Neuronal stem cell (in vitro differentiated cells): ENCODE results near the gene RPS6KA5.

Experiments
- DNase-seq: peaks from one replicate; pipeline ENCODE4 v3.0.0-alpha.2; 2013; ENCODE audit warnings: low spot score
- H2AFZ ChIP-seq: one replicate; pipeline ENCODE4 v1.6.1; 2013; ENCODE audit warnings: mild to moderate bottlenecking, low read length, inconsistent platforms
- H2AK5ac ChIP-seq: 2 replicates; pipeline ENCODE4 v1.6.1; 2013; ENCODE audit warnings: low read depth, mild to moderate bottlenecking, inconsistent platforms, low read length, moderate library complexity, mixed read lengths
- H2BK120ac ChIP-seq: 2 replicates; pipeline ENCODE4 v1.6.1; 2013; ENCODE audit warnings: low read depth, mild to moderate bottlenecking, inconsistent platforms, low read length, moderate library complexity, mixed read lengths
- H2BK12ac ChIP-seq: one replicate; pipeline ENCODE4 v1.6.1; 2013; ENCODE audit warnings: low read length, inconsistent platforms
- H2BK15ac ChIP-seq: 2 replicates; pipeline ENCODE4 v1.6.1; 2013; ENCODE audit warnings: mild to moderate bottlenecking, low read length, inconsistent platforms, mixed read lengths
- H2BK5ac ChIP-seq: one replicate; pipeline ENCODE4 v1.6.1; 2013; ENCODE audit warnings: inconsistent platforms, mild to moderate bottlenecking, low read length, moderate library complexity
- H3K14ac ChIP-seq: one replicate; pipeline ENCODE4 v1.6.1; 2013; ENCODE audit warnings: low read length, inconsistent platforms
- H3K18ac ChIP-seq: 2 replicates; pipeline ENCODE4 v1.6.1; 2013; ENCODE audit warnings: low read length, inconsistent platforms
- H3K23ac ChIP-seq: 2 replicates; pipeline ENCODE4 v1.6.1; 2013; ENCODE audit warnings: low read depth, mild to moderate bottlenecking, mixed read lengths, low read length, inconsistent platforms; ENCODE audit not compliant: poor library complexity
- H3K27ac ChIP-seq: replicated peaks from 3 replicates; pipeline ENCODE4 v1.5.1; 2013; ENCODE audit warnings: low read length, inconsistent platforms
- H3K27me3 ChIP-seq, 3 experiments: 2 replicates each; pipeline ENCODE4 v1.6.1; 2013; ENCODE audit warnings: low read length in 3 of 3, mild to moderate bottlenecking in 2 of 3, inconsistent platforms in 1 of 3, low read depth in 1 of 3, mixed read lengths in 1 of 3, moderate library complexity in 1 of 3; ENCODE audit not compliant: control insufficient read depth in 3 of 3, insufficient read depth in 3 of 3
- H3K36me3 ChIP-seq, 2 donors: replicated peaks in 1 of 2; 2 replicates each; pipeline ENCODE4 v1.6.1; 2013; ENCODE audit warnings: low read length in 2 of 2; ENCODE audit not compliant: control insufficient read depth in 2 of 2, insufficient read depth in 2 of 2
- H3K4ac ChIP-seq: 2 replicates; pipeline ENCODE4 v1.6.1; 2013; ENCODE audit warnings: inconsistent platforms, mild to moderate bottlenecking, low read length, moderate library complexity
- H3K4me1 ChIP-seq, 2 donors: 1 replicate in 1 of 2; 2 replicates in 1 of 2; pipeline ENCODE4 v1.6.1; 2013; ENCODE audit warnings: low read length in 2 of 2, low read depth in 1 of 2; ENCODE audit not compliant: control insufficient read depth in 2 of 2, insufficient read depth in 1 of 2
- H3K4me2 ChIP-seq: one replicate; pipeline ENCODE4 v1.6.1; 2013; ENCODE audit warnings: mild to moderate bottlenecking, low read length, inconsistent platforms; ENCODE audit not compliant: insufficient read depth, poor library complexity, severe bottlenecking
- H3K4me3 ChIP-seq, 2 donors: 2 replicates each; pipeline ENCODE4 v1.5.1; 2013; ENCODE audit warnings: low read length in 2 of 2, mild to moderate bottlenecking in 2 of 2, inconsistent platforms in 1 of 2, moderate library complexity in 1 of 2
- H3K79me1 ChIP-seq: one replicate; pipeline ENCODE4 v1.6.1; 2013; ENCODE audit warnings: low read depth, mild to moderate bottlenecking, inconsistent platforms, low read length, moderate library complexity
- H3K9ac ChIP-seq: one replicate; pipeline ENCODE4 v1.6.1; 2013; ENCODE audit warnings: mild to moderate bottlenecking, low read depth, low read length, inconsistent platforms; ENCODE audit not compliant: poor library complexity
- H3K9me3 ChIP-seq, 2 donors: replicated peaks in 1 of 2; 2 replicates each; pipeline versions ENCODE3 to v1.6.1; 2013; ENCODE audit warnings: low read length in 2 of 2, mild to moderate bottlenecking in 2 of 2, inconsistent platforms in 1 of 2, low read depth in 1 of 2, mixed read lengths in 1 of 2, moderate library complexity in 1 of 2; ENCODE audit not compliant: control insufficient read depth in 2 of 2, insufficient read depth in 1 of 2
- H4K8ac ChIP-seq: one replicate; pipeline ENCODE4 v1.6.1; 2013; ENCODE audit warnings: low read depth, mild to moderate bottlenecking, inconsistent platforms, low read length, moderate library complexity
- H4K91ac ChIP-seq: one replicate; pipeline ENCODE4 v1.6.1; 2013; ENCODE audit warnings: low read length, low read depth, mild to moderate bottlenecking, inconsistent platforms; ENCODE audit not compliant: poor library complexity
- WGBS, 2 donors: extraction: QIAGEN DNeasy Blood & Tissue Kit; methylation state at CpG; one replicate each; pipeline ENCODE4 v1.1.7; 2013; ENCODE audit warnings: missing lambda C conversion rate in 2 of 2, mixed read lengths in 1 of 2; ENCODE audit not compliant: insufficient read length in 2 of 2, insufficient replicate concordance in 1 of 2; ENCODE audit errors: extremely low coverage in 2 of 2; 5-methylcytosine and 5-hydroxymethylcytosine counted together

Gene RPS6KA5

GRCh38 chr14:91004987-91005386, 55.5 kb downstream of the RPS6KA5 start:
- Histone ChIP-seq H4K8ac (no peak overlapping the region), H3K27ac (no peak overlapping the region), H2AFZ (no peak overlapping the region), H3K9ac (no peak overlapping the region), H3K36me3 (no peaks in the 10 kb centered on the region), H3K9me3 (no peaks in the 10 kb centered on the region), H3K23ac (no peak overlapping the region), H2AK5ac (no peak overlapping the region), H3K79me1 (no peaks in the 10 kb centered on the region), H2BK12ac (no peak overlapping the region), H3K4ac (no peak overlapping the region), H3K4me3 (no peak overlapping the region), H3K14ac (no peak overlapping the region), H2BK120ac (no peak overlapping the region), H3K27me3 (no peaks in the 10 kb centered on the region), H3K4me2 (no peak overlapping the region), H2BK15ac (no peak overlapping the region), H3K4me1 (no peaks in the 10 kb centered on the region), H4K91ac (no peak overlapping the region), H2BK5ac (no peak overlapping the region), H3K18ac (no peak overlapping the region)
- DNase-seq, result no peak

- no peak overlapping the region for H3K4me2 ChIP-seq
- no peak for DNase-seq
- H3K18ac ChIP-seq, result no peak overlapping the region
- H4K91ac ChIP-seq, result no peak overlapping the region
- H2BK5ac ChIP-seq, result no peak overlapping the region
- no peak overlapping the region for H4K8ac ChIP-seq
- peak overlapping the region; percentile 76 for H2AFZ ChIP-seq
- H3K9ac ChIP-seq, result no peak overlapping the region
- H2BK120ac ChIP-seq, result no peak overlapping the region
- no peak overlapping the region for H2BK12ac ChIP-seq
- no peak overlapping the region for H3K23ac ChIP-seq
- no peak overlapping the region for H3K27ac ChIP-seq
- no peak overlapping the region for H3K4ac ChIP-seq
- no peak overlapping the region for H2AK5ac ChIP-seq
- H3K4me3 ChIP-seq, result no peak overlapping the region
- H3K9me3 ChIP-seq, result no peaks in the 10 kb centered on the region
- no peak overlapping the region for H3K14ac ChIP-seq
- H3K79me1 ChIP-seq, result no peaks in the 10 kb centered on the region
- H3K4me1 ChIP-seq, result peaks cover 7 to 9% of the 10 kb centered on the region in 2 donors
- WGBS, 2 donors, result no CpG with 5 or more reads among the region's 4 CpGs
- no peak overlapping the region for H2BK15ac ChIP-seq
- no peaks in the 10 kb centered on the region for H3K27me3 ChIP-seq
- H3K36me3 ChIP-seq, result no peaks in the 10 kb centered on the region
These were observed 61.1 kb downstream of the RPS6KA5 start for GRCh38 chr14:90999299-90999698.

GRCh38 chr14:90996967-90997366, 63.5 kb downstream of the RPS6KA5 start:
- no peak overlapping the region for H4K8ac ChIP-seq
- H2BK5ac ChIP-seq, result no peak overlapping the region
- no peak overlapping the region for H3K4me3 ChIP-seq
- no peaks in the 10 kb centered on the region for H3K36me3 ChIP-seq
- no peak overlapping the region for H2BK120ac ChIP-seq
- no peak overlapping the region for H4K91ac ChIP-seq
- no peak overlapping the region for H2BK15ac ChIP-seq
- H3K14ac ChIP-seq, result no peak overlapping the region
- no peaks in the 10 kb centered on the region for H3K9me3 ChIP-seq
- no peak overlapping the region for H2AK5ac ChIP-seq
- no peak overlapping the region for H2BK12ac ChIP-seq
- no peak overlapping the region for H3K27ac ChIP-seq
- peaks cover 7 to 9% of the 10 kb centered on the region in 2 donors for H3K4me1 ChIP-seq
- no peak overlapping the region for H3K18ac ChIP-seq
- H3K4me2 ChIP-seq, result no peak overlapping the region
- H3K23ac ChIP-seq, result no peak overlapping the region
- DNase-seq, result no peak
- H3K4ac ChIP-seq, result no peak overlapping the region
- WGBS, 2 donors, result no CpG with 5 or more reads among the region's 1 CpG
- H2AFZ ChIP-seq, result no peak overlapping the region
- H3K9ac ChIP-seq, result no peak overlapping the region
- no peaks in the 10 kb centered on the region for H3K79me1 ChIP-seq
- H3K27me3 ChIP-seq, result no peaks in the 10 kb centered on the region

GRCh38 chr14:90995785-90996184, 64.7 kb downstream of the RPS6KA5 start:
- Histone ChIP-seq H3K4me3 (no peak overlapping the region), H2BK15ac (no peak overlapping the region), H4K8ac (no peak overlapping the region), H3K27ac (no peak overlapping the region), H3K23ac (no peak overlapping the region), H3K4me2 (no peak overlapping the region), H3K9me3 (no peaks in the 10 kb centered on the region), H4K91ac (no peak overlapping the region), H3K9ac (no peak overlapping the region), H2BK120ac (no peak overlapping the region), H3K14ac (no peak overlapping the region), H2AFZ (no peak overlapping the region), H3K4ac (no peak overlapping the region), H3K18ac (no peak overlapping the region), H3K36me3 (no peaks in the 10 kb centered on the region), H2BK12ac (no peak overlapping the region), H3K4me1 (peaks cover 7 to 9% of the 10 kb centered on the region in 2 donors), H3K79me1 (no peaks in the 10 kb centered on the region), H2BK5ac (no peak overlapping the region), H2AK5ac (no peak overlapping the region), H3K27me3 (no peaks in the 10 kb centered on the region)
- no peak for DNase-seq
- WGBS, 2 donors, result no CpG with 5 or more reads among the region's 4 CpGs
